D721Med (cell line): ENCODE data around the gene MBNL2.

Experiments used
- DNase-seq: peaks from one replicate; pipeline ENCODE4 v3.0.0; 2011; ENCODE audit warnings: low spot score; ENCODE audit not compliant: insufficient read length
- FAIRE-seq: peaks from 2 replicates; lab custom pipeline; 2011; peaks lifted over from hg19 to GRCh38; lab: Jason Lieb, UNC
- CTCF ChIP-seq: IDR thresholded peaks from 2 replicates; pipeline ENCODE4 v1.5.1; 2012; ENCODE audit warnings: mild to moderate bottlenecking, control low read depth; ENCODE audit not compliant: insufficient read depth; ENCODE audit errors: missing control alignments

MBNL2 gene

GRCh38 chr13:97395447-97396136 lies 173.5 kb downstream of the MBNL2 start:
- DNase-seq, result no peak
- no peak for FAIRE-seq

GRCh38 chr13:97397267-97397666 lies 175.1 kb downstream of the MBNL2 start:
- no peak for DNase-seq
- no peak for FAIRE-seq
- TF ChIP-seq CTCF, result no peak

More at GRCh38 chr13:97395447-97396136, 173.5 kb downstream of the MBNL2 start:
- no peak for TF ChIP-seq CTCF

GRCh38 chr13:97401421-97401820 lies 179.3 kb downstream of the MBNL2 start:
- FAIRE-seq (no peak), DNase-seq (no peak)
- no peak for TF ChIP-seq CTCF

- no peak for FAIRE-seq
- no peak for TF ChIP-seq CTCF
- DNase-seq, result no peak
These were observed 182.0 kb downstream of the MBNL2 start for GRCh38 chr13:97403893-97404750.

- no peak for DNase-seq
- no peak for TF ChIP-seq CTCF
- no peak for FAIRE-seq
These were observed 185.4 kb downstream of the MBNL2 start for GRCh38 chr13:97407540-97407939.

GRCh38 chr13:97408938-97409337 lies 186.8 kb downstream of the MBNL2 start:
- no peak for TF ChIP-seq CTCF
- FAIRE-seq, result no peak

GRCh38 chr13:97411984-97412383 lies 189.9 kb downstream of the MBNL2 start:
- FAIRE-seq (no peak), DNase-seq (no peak)
- no peak for TF ChIP-seq CTCF

More at GRCh38 chr13:97408938-97409337, 186.8 kb downstream of the MBNL2 start:
- no peak for DNase-seq
